Caco-2 (cell line): Measurements from ENCODE around the gene HTRA3. TPM values are rescaled to one million over a fixed set of nuclear protein-coding genes. Genes with fewer than 3 reads are reported as not detected.
A peak's percentile ranks its signal among the peaks of the same experiment; 100 is the strongest.

Experiments used
- BruUV-seq: library from RNA; stranded (reverse); fragments of 400-500 nt; replicated peaks from 2 replicates; lab custom pipeline; 2021; lab: Mats Ljungman, UMichigan
- CTCF ChIA-PET: fragments of 300-600 bp; sonication (Branson Sonifier 250); formaldehyde crosslinking; loops from one replicate; lab custom pipeline; 2022; ENCODE audit warnings: antibody characterized with exemption; lab: Charles Lee
- POLR2A ChIA-PET: fragments of 300-600 bp; sonication (Branson Sonifier 250); formaldehyde crosslinking; loops from one replicate; lab custom pipeline; 2022; ENCODE audit warnings: antibody characterized with exemption; lab: Charles Lee
- DNase-seq, 2 experiments: peaks; one replicate each; pipeline versions ENCODE4 v3.0.0 to v3.0.0-alpha.2; 2020 to 2022
- H3K27me3 ChIP-seq: replicated peaks from 2 replicates; pipeline ENCODE4 v1.6.0; 2011; ENCODE audit warnings: low read length; ENCODE audit not compliant: control insufficient read depth, insufficient read depth
- H3K36me3 ChIP-seq: 2 replicates; pipeline ENCODE4 v1.5.1; 2011; ENCODE audit warnings: low read length; ENCODE audit not compliant: control insufficient read depth, insufficient read depth
- H3K4me1 ChIP-seq: fragments of 250-450 bp; sonication (Bioruptor Pico); 2 replicates; pipeline ENCODE4 v1.5.1; 2020; ENCODE audit warnings: mild to moderate bottlenecking
- H3K4me3 ChIP-seq: 2 replicates; pipeline ENCODE4 v1.5.1; 2011; ENCODE audit warnings: low read depth, mild to moderate bottlenecking, control low read depth, low read length
- H3K9me3 ChIP-seq: fragments of 250-450 bp; sonication (Bioruptor Pico); 2 replicates; pipeline ENCODE4 v1.5.1; 2020; ENCODE audit warnings: mild to moderate bottlenecking, moderate library complexity
- H3K27ac Mint-ChIP-seq: one replicate; pipeline ENCODE4 v1.8.0; 2022; ENCODE audit warnings: mixed read lengths; ENCODE audit not compliant: unreplicated experiment
- H3K27me3 Mint-ChIP-seq: one replicate; pipeline ENCODE4 v1.8.0; 2022; ENCODE audit warnings: mixed read lengths; ENCODE audit not compliant: insufficient read depth, unreplicated experiment
- H3K36me3 Mint-ChIP-seq: one replicate; pipeline ENCODE4 v1.8.0; 2022; ENCODE audit warnings: mild to moderate bottlenecking, mixed read lengths; ENCODE audit not compliant: insufficient read depth, unreplicated experiment
- H3K4me1 Mint-ChIP-seq: one replicate; pipeline ENCODE4 v1.8.0; 2022; ENCODE audit warnings: low read depth, mixed read lengths; ENCODE audit not compliant: unreplicated experiment
- H3K4me3 Mint-ChIP-seq: one replicate; pipeline ENCODE4 v1.8.0; 2022; ENCODE audit warnings: mild to moderate bottlenecking, moderate library complexity, mixed read lengths; ENCODE audit not compliant: unreplicated experiment
- H3K9me3 Mint-ChIP-seq: one replicate; pipeline ENCODE4 v1.8.0; 2022; ENCODE audit warnings: mixed read lengths; ENCODE audit not compliant: unreplicated experiment
- intact Hi-C: fragments of 100-400 bp; cut with micrococcal nuclease; formaldehyde crosslinking; loops from one replicate; pipeline ENCODE4 v1.10.0; 2022; ENCODE audit not compliant: unreplicated experiment
- total RNA-seq: library from RNA; stranded (reverse); gene quantifications from 2 replicates; pipeline ENCODE4 v1.2.3, GENCODE V29; 2022
- TF ChIP-seq, protein P1 (sequence below), 2 experiments: fragments of 200-600 bp in 1 of 2; IDR thresholded peaks; 1 replicate in 1 of 2; 2 replicates in 1 of 2; pipeline versions ENCODE4 v1.5.1 to v1.8.0; 2011 to 2022; ENCODE audit warnings: antibody characterized with exemption in 1 of 2, control low read depth in 1 of 2, inconsistent platforms in 1 of 2, low read depth in 1 of 2, low read length in 1 of 2, mild to moderate bottlenecking in 1 of 2, moderate library complexity in 1 of 2; ENCODE audit not compliant: insufficient read depth in 1 of 2, severe bottlenecking in 1 of 2, unreplicated experiment in 1 of 2

Gene HTRA3
- total RNA-seq, 1 experiment from 2014 or later, result 0.66 TPM

DNA sequence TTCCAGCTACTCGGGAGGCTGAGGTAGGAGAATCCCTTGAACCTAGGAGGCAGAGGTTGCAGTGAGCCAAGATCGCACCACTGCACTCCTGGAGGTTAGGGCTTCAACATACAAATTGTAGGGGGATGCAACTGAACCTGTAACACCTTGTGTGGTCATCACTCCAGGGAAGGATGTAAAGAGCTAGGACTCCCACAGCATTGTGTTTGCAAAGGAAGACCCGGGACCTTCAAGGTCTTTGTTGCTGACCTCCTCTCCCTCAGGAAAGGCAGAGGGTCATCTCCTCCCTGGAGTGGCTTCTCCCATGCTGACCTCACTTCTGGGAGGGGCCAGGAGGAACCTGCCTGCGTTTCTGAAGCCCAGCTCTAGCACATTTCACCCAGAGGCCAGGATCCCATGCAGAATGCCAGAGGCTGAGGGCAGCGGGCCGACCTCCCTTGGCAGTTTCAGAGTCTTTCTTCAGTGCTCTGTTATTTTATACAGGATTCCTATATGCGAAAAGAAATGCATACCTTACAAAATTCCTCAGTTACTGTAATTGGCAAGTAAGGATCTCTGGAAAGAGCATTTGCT is 80.2 kb downstream of the HTRA3 start:
- Histone ChIP-seq H3K36me3 (no peaks in the 10 kb centered on the region), H3K4me3 (no peak overlapping the region), H3K9me3 (no peaks in the 10 kb centered on the region), H3K4me1 (0 out of 2 replicates have a peak, but pooled peaks cover 5% of the 10 kb centered on the region), H3K27me3 (no peaks in the 10 kb centered on the region)
- Mint-ChIP-seq H3K36me3 (no peaks in the 10 kb centered on the region), H3K27me3 (no peaks in the 10 kb centered on the region), H3K27ac (no peak overlapping the region), H3K9me3 (no peaks in the 10 kb centered on the region), H3K4me1 (no peaks in the 10 kb centered on the region), H3K4me3 (no peak overlapping the region)
- intact Hi-C loops, result no loop called here
- ChIA-PET CTCF (no interaction called here), POLR2A (no interaction called here)
- TF ChIP-seq, protein P1, sequence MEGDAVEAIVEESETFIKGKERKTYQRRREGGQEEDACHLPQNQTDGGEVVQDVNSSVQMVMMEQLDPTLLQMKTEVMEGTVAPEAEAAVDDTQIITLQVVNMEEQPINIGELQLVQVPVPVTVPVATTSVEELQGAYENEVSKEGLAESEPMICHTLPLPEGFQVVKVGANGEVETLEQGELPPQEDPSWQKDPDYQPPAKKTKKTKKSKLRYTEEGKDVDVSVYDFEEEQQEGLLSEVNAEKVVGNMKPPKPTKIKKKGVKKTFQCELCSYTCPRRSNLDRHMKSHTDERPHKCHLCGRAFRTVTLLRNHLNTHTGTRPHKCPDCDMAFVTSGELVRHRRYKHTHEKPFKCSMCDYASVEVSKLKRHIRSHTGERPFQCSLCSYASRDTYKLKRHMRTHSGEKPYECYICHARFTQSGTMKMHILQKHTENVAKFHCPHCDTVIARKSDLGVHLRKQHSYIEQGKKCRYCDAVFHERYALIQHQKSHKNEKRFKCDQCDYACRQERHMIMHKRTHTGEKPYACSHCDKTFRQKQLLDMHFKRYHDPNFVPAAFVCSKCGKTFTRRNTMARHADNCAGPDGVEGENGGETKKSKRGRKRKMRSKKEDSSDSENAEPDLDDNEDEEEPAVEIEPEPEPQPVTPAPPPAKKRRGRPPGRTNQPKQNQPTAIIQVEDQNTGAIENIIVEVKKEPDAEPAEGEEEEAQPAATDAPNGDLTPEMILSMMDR (IDR thresholded peaks at IDR 0.05; ENCODE audit: insufficient read depth in 1 of 2, low read depth in 1 of 2, low read length in 1 of 2, severe bottlenecking in 1 of 2, unreplicated experiment in 1 of 2), result no peak
- no TSS peak for BruUV-seq
- peak in 1 of 2 experiments; percentile 26 for DNase-seq

DNA sequence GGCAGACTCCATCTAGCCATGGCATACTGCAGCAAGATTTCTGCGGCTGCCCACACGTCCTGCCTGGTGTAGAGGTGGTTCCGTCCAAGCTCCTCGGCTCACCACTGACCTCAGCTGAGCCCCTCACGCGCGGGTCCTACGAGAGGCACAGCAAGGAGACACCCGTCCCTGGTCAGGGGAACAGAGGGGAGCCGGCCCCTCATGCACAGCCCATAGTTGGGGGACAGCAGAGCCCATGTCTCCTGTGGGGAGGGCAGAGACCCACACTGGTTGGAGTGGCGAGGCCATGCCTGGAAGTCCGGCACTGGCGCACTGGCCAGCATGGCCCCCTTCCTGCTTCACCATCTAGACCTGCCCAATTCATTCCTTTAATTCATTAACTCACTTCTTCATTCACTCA is 80.8 kb downstream of the HTRA3 start:
- Histone ChIP-seq H3K9me3 (no peaks in the 10 kb centered on the region), H3K4me1 (0 out of 2 replicates have a peak, but pooled peaks cover 9% of the 10 kb centered on the region), H3K4me3 (no peak overlapping the region), H3K36me3 (no peaks in the 10 kb centered on the region), H3K27me3 (no peaks in the 10 kb centered on the region)
- TF ChIP-seq, protein P1 (IDR thresholded peaks at IDR 0.05; ENCODE audit: insufficient read depth in 1 of 2, low read depth in 1 of 2, low read length in 1 of 2, severe bottlenecking in 1 of 2, unreplicated experiment in 1 of 2), result no peak
- intact Hi-C loops, result no loop called here
- H3K4me1 Mint-ChIP-seq, result no peaks in the 10 kb centered on the region
- no peaks in the 10 kb centered on the region for H3K36me3 Mint-ChIP-seq
- H3K27me3 Mint-ChIP-seq, result no peaks in the 10 kb centered on the region
- no TSS peak for BruUV-seq
- H3K9me3 Mint-ChIP-seq, result no peaks in the 10 kb centered on the region
- DNase-seq, result peak in 1 of 2 experiments; percentile 15
- POLR2A ChIA-PET, result no interaction called here
- no peak overlapping the region for H3K27ac Mint-ChIP-seq
- H3K4me3 Mint-ChIP-seq, result no peak overlapping the region
- CTCF ChIA-PET, result no interaction called here

DNA sequence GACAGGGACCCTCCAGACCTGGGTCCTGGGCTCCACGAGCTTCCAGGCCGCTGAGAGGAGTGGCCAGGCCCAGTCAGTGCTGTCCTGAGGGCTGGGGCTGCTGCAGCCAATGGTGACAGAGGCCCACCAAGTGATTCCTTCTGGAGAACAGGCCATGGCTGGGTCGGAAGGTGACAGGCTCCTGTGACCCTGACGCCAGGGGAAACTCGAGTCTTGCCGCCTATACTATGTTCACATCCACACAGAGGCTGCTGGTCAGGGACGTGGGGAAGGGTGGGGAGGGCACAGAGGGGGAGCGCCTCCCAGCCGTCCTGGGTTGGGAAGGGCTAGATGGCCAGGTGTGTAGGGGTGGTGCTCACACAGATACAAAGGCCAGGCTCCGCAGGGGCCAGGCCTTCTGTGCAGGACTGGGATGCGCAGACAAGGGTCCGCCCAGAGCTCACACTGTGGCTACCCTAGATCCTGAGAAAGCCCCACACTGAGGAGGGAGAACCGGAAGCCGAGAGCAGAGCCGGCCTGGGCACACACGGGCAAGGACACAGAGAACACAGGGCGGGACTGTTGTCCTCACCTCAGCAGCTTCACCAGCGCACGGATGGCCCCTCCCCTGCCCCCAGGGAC is 81.4 kb downstream of the HTRA3 start:
- H3K9me3 ChIP-seq, result no peaks in the 10 kb centered on the region
- BruUV-seq, result no TSS peak
- H3K4me1 ChIP-seq, result 0 out of 2 replicates have a peak, but pooled peaks cover 9% of the 10 kb centered on the region
- ChIA-PET POLR2A (no interaction called here), CTCF (no interaction called here)
- H3K36me3 Mint-ChIP-seq, result no peaks in the 10 kb centered on the region
- peak in 1 of 2 experiments; percentile 19 for DNase-seq
- no peak overlapping the region for H3K4me3 Mint-ChIP-seq
- no peaks in the 10 kb centered on the region for H3K27me3 Mint-ChIP-seq
- intact Hi-C loops, result no loop called here
- H3K36me3 ChIP-seq, result no peaks in the 10 kb centered on the region
- H3K27ac Mint-ChIP-seq, result no peak overlapping the region
- no peaks in the 10 kb centered on the region for H3K27me3 ChIP-seq
- H3K4me1 Mint-ChIP-seq, result no peaks in the 10 kb centered on the region
- TF ChIP-seq, protein P1 (IDR thresholded peaks at IDR 0.05; ENCODE audit: insufficient read depth in 1 of 2, low read depth in 1 of 2, low read length in 1 of 2, severe bottlenecking in 1 of 2, unreplicated experiment in 1 of 2), result no peak
- H3K4me3 ChIP-seq, result no peak overlapping the region
- no peaks in the 10 kb centered on the region for H3K9me3 Mint-ChIP-seq
